Body of pancreas (tissue), 4 donors: ENCODE measurements around the gene KRTAP9-7.

Experiments
- CTCF ChIP-seq, 7 experiments: fragments of 450-650 bp in 4 of 7; fragments of 200-600 bp in 3 of 7; sonication (generic) in 3 of 7; IDR thresholded peaks; one replicate each; pipeline ENCODE4 v1.5.1; 2016 to 2019; ENCODE audit warnings: antibody characterized with exemption in 7 of 7
- POLR2A ChIP-seq, 3 donors: fragments of 450-650 bp; IDR thresholded peaks; one replicate each; pipeline ENCODE4 v1.6.1; 2016; ENCODE audit warnings: antibody characterized with exemption in 3 of 3, mild to moderate bottlenecking in 2 of 3

- TF ChIP-seq POLR2A (IDR thresholded peaks at IDR 0.05), result no peak
- TF ChIP-seq CTCF (IDR thresholded peaks at IDR 0.05), result no peak
Observed at GRCh38 chr17:41315814-41316445, 40.4 kb downstream of the KRTAP9-7 start.
